ENCODE measurements around the gene SMIM45.

The SMIM45 gene

DNA sequence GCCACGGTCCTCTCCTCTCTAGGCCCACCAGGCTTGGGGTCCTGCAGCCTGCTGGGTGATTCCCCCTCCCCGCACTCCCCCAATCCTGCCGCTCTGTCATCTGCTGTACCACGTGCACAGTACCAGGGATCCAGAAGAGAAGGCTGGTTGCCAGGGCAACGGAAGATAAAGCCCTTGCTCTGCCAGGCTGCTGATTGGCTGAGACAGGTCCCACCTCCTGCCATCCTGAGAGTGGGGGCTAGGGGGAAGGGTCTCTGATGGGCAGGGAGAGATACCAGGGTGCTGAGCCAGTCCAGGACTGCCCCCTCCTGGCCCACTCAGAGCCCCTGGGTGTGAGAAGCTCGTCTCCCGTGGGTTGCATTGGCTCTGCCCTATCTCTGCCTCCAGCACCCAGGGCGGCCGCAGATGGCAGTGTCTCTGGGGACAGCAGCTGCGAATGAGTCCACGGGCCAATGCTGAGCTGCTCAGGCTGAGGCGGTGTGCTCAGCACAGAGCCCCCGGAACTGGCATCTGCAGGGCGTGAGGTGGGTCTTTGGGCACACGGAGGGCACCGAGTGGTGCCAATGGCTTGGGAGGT, at the start of gene SMIM45:
TSS of gene SMIM45 (plus strand) at position 253 of the 577 bp plus-strand sequence.
- Histone ChIP-seq H3K9me3 (ENCODE audit: low read length) (no peaks in the 10 kb centered on the region), H3K36me3 (ENCODE audit: low read depth, low read length) (no peaks in the 10 kb centered on the region), H3K9ac (ENCODE audit: low read length) (no peak within 1 kb of the TSS), H3K79me2 (ENCODE audit: low read length) (no peaks in the 10 kb centered on the region), H4K20me1 (ENCODE audit: low read length) (no peaks in the 10 kb centered on the region), H2AFZ (ENCODE audit: low read length) (no peak within 1 kb of the TSS), H3F3A (ENCODE audit: low read length, unreplicated experiment) (no peaks in the 10 kb centered on the region), H3K4me2 (ENCODE audit: low read length) (no peak within 1 kb of the TSS), H3K4me1 (ENCODE audit: insufficient read depth, low read length) (peaks cover 13% of the 10 kb centered on the region; the same call in 1 of the 2 replicates), H3K4me3 (ENCODE audit: low read length) (no peak within 1 kb of the TSS), H3K27me3 (ENCODE audit: low read length) (no peaks in the 10 kb centered on the region), H3K9me2 (replicated peaks; ENCODE audit: low read length) (no peaks in the 10 kb centered on the region), H3K27ac (ENCODE audit: low read length) (no peak within 1 kb of the TSS)
- no peak for TF ChIP-seq CTCF (conservative IDR thresholded peaks at IDR 0.05; ENCODE audit: low read depth, low read length)
- no peak for TF ChIP-seq EZH2phosphoT487 (IDR thresholded peaks at IDR 0.05; ENCODE audit: borderline replicate concordance, low read length)
- no peak for TF ChIP-seq EZH2 (IDR thresholded peaks at IDR 0.05; ENCODE audit: low read length, unreplicated experiment)
- intact Hi-C loops (cut with micrococcal nuclease), result no loop called here
- no TSS peak for BruUV-seq (replicated peaks)
- ChIA-PET CTCF (no interaction called here), POLR2A (ENCODE audit: unreplicated experiment) (no interaction called here)
- ATAC-seq (no peak), DNase-seq (no peak)

DNA sequence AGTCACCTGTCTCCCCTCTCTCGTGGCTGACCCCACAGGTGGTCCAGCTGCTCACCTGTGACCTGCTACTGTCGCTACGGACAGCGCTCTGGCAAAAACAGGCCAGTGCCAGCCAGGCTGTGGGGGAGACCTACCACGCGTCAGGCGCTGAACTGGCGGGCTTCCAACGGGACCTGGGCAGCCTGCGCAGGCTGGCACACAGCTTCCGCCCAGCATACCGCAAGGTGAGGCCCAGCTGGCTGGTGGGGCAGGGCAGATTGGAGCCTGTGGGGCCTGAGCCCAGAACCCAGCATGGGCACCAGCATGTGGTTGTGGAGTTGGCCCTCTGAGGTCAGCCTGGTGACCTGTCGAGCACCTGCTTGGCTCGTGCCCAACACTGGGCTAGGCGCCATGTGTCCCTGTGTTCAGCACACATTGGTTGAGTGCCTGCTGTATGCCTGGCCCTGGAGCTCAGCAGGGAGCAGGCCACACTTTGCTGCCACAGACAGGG, 49.0 kb upstream of the SMIM45 start:
- Histone ChIP-seq H2AFZ (ENCODE audit: low read length) (no peak overlapping the region), H4K20me1 (ENCODE audit: low read length) (no peaks in the 10 kb centered on the region), H3K9ac (ENCODE audit: low read length) (no peak overlapping the region), H3K4me2 (ENCODE audit: low read length) (no peak overlapping the region), H3K4me1 (ENCODE audit: insufficient read depth, low read length) (no peaks in the 10 kb centered on the region), H3K36me3 (ENCODE audit: low read depth, low read length) (no peaks in the 10 kb centered on the region), H3K27ac (ENCODE audit: low read length) (no peak overlapping the region), H3K4me3 (ENCODE audit: low read length) (no peak overlapping the region), H3K9me2 (replicated peaks; ENCODE audit: low read length) (no peaks in the 10 kb centered on the region), H3K27me3 (ENCODE audit: low read length) (no peaks in the 10 kb centered on the region), H3F3A (ENCODE audit: low read length, unreplicated experiment) (no peaks in the 10 kb centered on the region), H3K9me3 (ENCODE audit: low read length) (no peaks in the 10 kb centered on the region), H3K79me2 (ENCODE audit: low read length) (no peaks in the 10 kb centered on the region)
- no TSS peak for BruUV-seq (replicated peaks)
- intact Hi-C loops (cut with micrococcal nuclease), result no loop called here
- DNase-seq (no peak), ATAC-seq (no peak)
- TF ChIP-seq EZH2phosphoT487 (IDR thresholded peaks at IDR 0.05; ENCODE audit: borderline replicate concordance, low read length), result no peak
- TF ChIP-seq CTCF (conservative IDR thresholded peaks at IDR 0.05; ENCODE audit: low read depth, low read length), result no peak
- no peak for TF ChIP-seq EZH2 (IDR thresholded peaks at IDR 0.05; ENCODE audit: low read length, unreplicated experiment)
- POLR2A ChIA-PET (ENCODE audit: unreplicated experiment), result no interaction called here
- CTCF ChIA-PET, result no interaction called here

Data from PC-3 (cell line).